ENCODE measurements around the gene OIT3. TPM values are rescaled to one million over a fixed set of nuclear protein-coding genes. Genes with fewer than 3 reads are reported as not detected.

OIT3 gene
- under 1 TPM; 0.28 to 0.49 TPM for total RNA-seq
- under 1 TPM in 1 of 2 donors, not detected in 1; 0.08 TPM for polyA plus RNA-seq
- long read RNA-seq, donor 1, result 0 reads
- long read RNA-seq, donor 2, result 0 reads
- long read RNA-seq, donor 3, result 0 reads
- long read RNA-seq, donor 4, result 0 reads
- long read RNA-seq, donor 5, partial matches to known transcripts, result 0 of 1 reads
- long read RNA-seq, donor 5, other reads (novel, unspliced or antisense), result 0 of 1 reads

- Histone ChIP-seq H3K27ac (ENCODE audit: low read depth in 1 of 2, low read length in 1 of 2) (no peak within 1 kb of the TSS), H3K4me3 (no peak within 1 kb of the TSS), H3K9me3 (ENCODE audit: control insufficient read depth in 4 of 4, insufficient read depth in 3 of 4, low read length in 3 of 4) (peaks cover 0 to 2% (median 0%) of the 10 kb centered on the region in 4 donors), H3K27me3 (ENCODE audit: control insufficient read depth in 3 of 3, insufficient read depth in 3 of 3, low read length in 2 of 3) (no peaks in the 10 kb centered on the region), H3K4me1 (ENCODE audit: control insufficient read depth in 5 of 5, insufficient read depth in 5 of 5, low read length in 5 of 5) (peaks cover 0 to 8% (median 0%) of the 10 kb centered on the region in 5 donors), H3K36me3 (ENCODE audit: control insufficient read depth in 4 of 4, insufficient read depth in 4 of 4, low read length in 4 of 4) (peaks cover 0 to 2% (median 0%) of the 10 kb centered on the region in 4 donors), H3K9ac (ENCODE audit: insufficient read depth in 1 of 2, low read length in 2 of 2) (no peak within 1 kb of the TSS)
- ATAC-seq (ENCODE audit: insufficient read depth, low FRiP score), result no peak
- no peak for TF ChIP-seq CTCF (IDR thresholded peaks at IDR 0.05; ENCODE audit: control extremely low read depth, extremely low read depth)
- DNase-seq, result no peak
- 59 to 66% methylated on average over 4 of the region's 4 CpGs for WGBS, 2 donors
These were observed at the start of gene OIT3 for GRCh38 chr10:72893136-72893798. Gene OIT3 (plus strand): TSS chr10:72893739. CDS start chr10:72893799, 60 bp downstream.

GRCh38 chr10:72846238-72846637, 47.3 kb upstream of the OIT3 start:
- Histone ChIP-seq H3K9me3 (ENCODE audit: control insufficient read depth in 4 of 4, insufficient read depth in 3 of 4, low read length in 3 of 4) (no peaks in the 10 kb centered on the region), H3K27ac (ENCODE audit: low read depth in 1 of 2, low read length in 1 of 2) (no peak overlapping the region), H3K9ac (ENCODE audit: insufficient read depth in 1 of 2, low read length in 2 of 2) (no peak overlapping the region), H3K36me3 (ENCODE audit: control insufficient read depth in 4 of 4, insufficient read depth in 4 of 4, low read length in 4 of 4) (peaks cover 0 to 2% (median 0%) of the 10 kb centered on the region in 4 donors), H3K4me1 (ENCODE audit: control insufficient read depth in 5 of 5, insufficient read depth in 5 of 5, low read length in 5 of 5) (no peaks in the 10 kb centered on the region), H3K4me3 (no peak overlapping the region), H3K27me3 (ENCODE audit: control insufficient read depth in 3 of 3, insufficient read depth in 3 of 3, low read length in 2 of 3) (no peaks in the 10 kb centered on the region)
- no peak for TF ChIP-seq CTCF (IDR thresholded peaks at IDR 0.05; ENCODE audit: control extremely low read depth, extremely low read depth)
- ATAC-seq (ENCODE audit: insufficient read depth, low FRiP score) (no peak), DNase-seq (no peak)
- WGBS, 2 donors, result 84 to 91% methylated on average over 7 of the region's 7 CpGs

- H3K9ac ChIP-seq (ENCODE audit: insufficient read depth in 1 of 2, low read length in 2 of 2), result no peak overlapping the region
- peak; percentile 47 for ATAC-seq (ENCODE audit: insufficient read depth, low FRiP score)
- H3K4me1 ChIP-seq (ENCODE audit: control insufficient read depth in 5 of 5, insufficient read depth in 5 of 5, low read length in 5 of 5), result no peaks in the 10 kb centered on the region
- no peak for TF ChIP-seq CTCF (IDR thresholded peaks at IDR 0.05; ENCODE audit: control extremely low read depth, extremely low read depth)
- no peak overlapping the region for H3K27ac ChIP-seq (ENCODE audit: low read depth in 1 of 2, low read length in 1 of 2)
- no peak overlapping the region for H3K4me3 ChIP-seq
- WGBS, 2 donors, result 62 to 76% methylated on average over 2 of the region's 2 CpGs
- no peaks in the 10 kb centered on the region for H3K27me3 ChIP-seq (ENCODE audit: control insufficient read depth in 3 of 3, insufficient read depth in 3 of 3, low read length in 2 of 3)
- H3K9me3 ChIP-seq (ENCODE audit: control insufficient read depth in 4 of 4, insufficient read depth in 3 of 4, low read length in 3 of 4), result no peaks in the 10 kb centered on the region
- DNase-seq, result no peak
- peaks cover 0 to 2% (median 0%) of the 10 kb centered on the region in 4 donors for H3K36me3 ChIP-seq (ENCODE audit: control insufficient read depth in 4 of 4, insufficient read depth in 4 of 4, low read length in 4 of 4)
These were observed 45.9 kb upstream of the OIT3 start for GRCh38 chr10:72847681-72848080.
